ENCODE results near the gene LUZP2.

GRCh38 chr11:24885580-24886173 is 388.8 kb downstream of the LUZP2 start:
- TF ChIP-seq CTCF (IDR thresholded peaks at IDR 0.05): no peak
- TF ChIP-seq POLR2A (IDR thresholded peaks at IDR 0.05; ENCODE audit: low read depth): no peak
- no peak for TF ChIP-seq POLR2AphosphoS5 (IDR thresholded peaks at IDR 0.05)
- no peak for TF ChIP-seq EP300 (IDR thresholded peaks at IDR 0.05)
